IMR-90 (cell line): ENCODE measurements around the gene ARFGEF3. TPM values are rescaled to one million over a fixed set of nuclear protein-coding genes. Genes with fewer than 3 reads are reported as not detected.

Source experiments
- ATAC-seq: fragments of 200-7000 bp; cut with Tn5 transposase; 2 replicates; pipeline ENCODE4 v1.9.1; 2020; ENCODE audit warnings: low read depth, mild to moderate bottlenecking, moderate library complexity
- BruUV-seq: library from RNA; stranded (reverse); fragments of 400-500 nt; replicated peaks from 2 replicates; lab custom pipeline; 2021; lab: Mats Ljungman, UMichigan
- CTCF ChIA-PET: fragments of 300-600 bp; formaldehyde crosslinking; extraction: SDS; loops from one replicate; lab custom pipeline; 2021; ENCODE audit warnings: antibody characterized with exemption; lab: Yijun Ruan, JAX
- POLR2A ChIA-PET: fragments of 300-600 bp; sonication (Branson Sonifier 250); formaldehyde crosslinking; loops from one replicate; lab custom pipeline; 2022; ENCODE audit warnings: antibody characterized with exemption; ENCODE audit not compliant: unreplicated experiment; lab: Charles Lee
- DNase-seq: peaks from one replicate; pipeline ENCODE4 v3.0.0; 2013
- H2AFZ ChIP-seq: replicated peaks from 2 replicates; pipeline ENCODE3; 2013; ENCODE audit warnings: low read length, mild to moderate bottlenecking; ENCODE audit not compliant: poor library complexity
- H2AK5ac ChIP-seq: 2 replicates; pipeline ENCODE4 v1.6.1; 2013; ENCODE audit warnings: low read depth, low read length, inconsistent platforms
- H2AK9ac ChIP-seq: replicated peaks from 2 replicates; pipeline ENCODE3; 2013; ENCODE audit warnings: mild to moderate bottlenecking, low read depth, low read length, moderate library complexity; ENCODE audit not compliant: poor library complexity
- H2BK120ac ChIP-seq: 2 replicates; pipeline ENCODE4 v1.6.1; 2013; ENCODE audit warnings: low read depth, low read length, inconsistent platforms
- H2BK15ac ChIP-seq: 3 replicates; pipeline ENCODE4 v1.6.1; 2013; ENCODE audit warnings: low read depth, low read length, inconsistent platforms
- H2BK20ac ChIP-seq: 2 replicates; pipeline ENCODE4 v1.6.1; 2013; ENCODE audit warnings: low read depth, mild to moderate bottlenecking, inconsistent platforms, low read length, moderate library complexity
- H2BK5ac ChIP-seq: 2 replicates; pipeline ENCODE4 v1.6.1; 2013; ENCODE audit warnings: mild to moderate bottlenecking, low read depth, low read length, inconsistent platforms; ENCODE audit not compliant: poor library complexity, severe bottlenecking
- H3K14ac ChIP-seq: replicated peaks from 2 replicates; pipeline ENCODE4 v1.6.1; 2013; ENCODE audit warnings: low read depth, low read length, inconsistent platforms
- H3K18ac ChIP-seq: 2 replicates; pipeline ENCODE4 v1.6.1; 2013; ENCODE audit warnings: low read depth, low read length, control low read depth
- H3K23ac ChIP-seq: 2 replicates; pipeline ENCODE4 v1.6.1; 2013; ENCODE audit warnings: low read depth, low read length, inconsistent platforms
- H3K27ac ChIP-seq: 2 replicates; pipeline ENCODE4 v1.5.1; 2013; ENCODE audit warnings: mild to moderate bottlenecking, control low read depth, low read length; ENCODE audit not compliant: insufficient read depth
- H3K27me3 ChIP-seq: 2 replicates; pipeline ENCODE4 v1.6.1; 2013; ENCODE audit warnings: low read length; ENCODE audit not compliant: control insufficient read depth, insufficient read depth
- H3K36me3 ChIP-seq: 2 replicates; pipeline ENCODE4 v1.6.1; 2013; ENCODE audit warnings: low read length, mixed read lengths; ENCODE audit not compliant: control insufficient read depth, insufficient read depth
- H3K4ac ChIP-seq: 2 replicates; pipeline ENCODE4 v1.6.1; 2013; ENCODE audit warnings: low read depth, low read length, inconsistent platforms
- H3K4me1 ChIP-seq: 2 replicates; pipeline ENCODE4 v1.6.1; 2013; ENCODE audit warnings: low read length, mixed read lengths; ENCODE audit not compliant: control insufficient read depth, insufficient read depth
- H3K4me2 ChIP-seq: 2 replicates; pipeline ENCODE4 v1.6.1; 2013; ENCODE audit warnings: low read depth, mild to moderate bottlenecking, control low read depth, low read length, moderate library complexity
- H3K4me3 ChIP-seq: 2 replicates; pipeline ENCODE4 v1.5.1; 2013; ENCODE audit warnings: low read depth, mild to moderate bottlenecking, control low read depth, low read length, moderate library complexity; ENCODE audit not compliant: insufficient read depth
- H3K56ac ChIP-seq: 2 replicates; pipeline ENCODE4 v1.6.1; 2013; ENCODE audit warnings: low read length, inconsistent platforms; ENCODE audit not compliant: insufficient read depth; ENCODE audit errors: extremely low read depth
- H3K79me1 ChIP-seq, 2 experiments: 2 replicates each; pipeline ENCODE4 v1.6.1; 2013; ENCODE audit warnings: low read length in 2 of 2, inconsistent platforms in 1 of 2, low read depth in 1 of 2
- H3K9ac ChIP-seq: 2 replicates; pipeline ENCODE4 v1.6.1; 2013; ENCODE audit warnings: low read depth, low read length, control low read depth
- H3K9me1 ChIP-seq: 2 replicates; pipeline ENCODE4 v1.6.1; 2013; ENCODE audit warnings: low read length, inconsistent platforms; ENCODE audit not compliant: insufficient read depth
- H3K9me3 ChIP-seq: 2 replicates; pipeline ENCODE4 v1.6.1; 2013; ENCODE audit warnings: low read length; ENCODE audit not compliant: control insufficient read depth, insufficient read depth
- H4K20me1 ChIP-seq: 2 replicates; pipeline ENCODE4 v1.6.1; 2013; ENCODE audit warnings: low read length, inconsistent platforms; ENCODE audit not compliant: insufficient read depth
- H4K5ac ChIP-seq: 2 replicates; pipeline ENCODE4 v1.6.1; 2013; ENCODE audit warnings: mild to moderate bottlenecking, low read depth, low read length, control low read depth
- H4K8ac ChIP-seq, 2 experiments: 2 replicates each; pipeline ENCODE4 v1.6.1; 2013; ENCODE audit warnings: low read depth in 2 of 2, low read length in 2 of 2, control low read depth in 1 of 2, inconsistent platforms in 1 of 2
- H4K91ac ChIP-seq: 2 replicates; pipeline ENCODE4 v1.6.1; 2013; ENCODE audit warnings: low read depth, low read length, inconsistent platforms; ENCODE audit not compliant: insufficient read depth
- BHLHE40 ChIP-seq: fragments of 150-350 bp; IDR thresholded peaks from 2 replicates; pipeline ENCODE4 v1.6.1; 2016; ENCODE audit warnings: mild to moderate bottlenecking, low read depth, low read length
- MAFK ChIP-seq: IDR thresholded peaks from 2 replicates; pipeline ENCODE4 v1.6.1; 2012; ENCODE audit warnings: low read depth, low read length, improper control_type of control experiment
- NFE2L2 ChIP-seq: fragments of 150-350 bp; IDR thresholded peaks from 2 replicates; pipeline ENCODE4 v1.6.1; 2016; ENCODE audit warnings: low read depth, mild to moderate bottlenecking, low read length
- POLR2A ChIP-seq: IDR thresholded peaks from 2 replicates; pipeline ENCODE4 v1.6.1; 2012; ENCODE audit warnings: mild to moderate bottlenecking, low read depth, low read length
- USF2 ChIP-seq: fragments of 150-350 bp; IDR thresholded peaks from 2 replicates; pipeline ENCODE4 v1.6.1; 2017; ENCODE audit warnings: mild to moderate bottlenecking, antibody characterized with exemption, low read length, low read depth
- WGBS, 2 experiments: methylation state at CpG; one replicate each; pipeline versions ENCODE4 v1.1.5 to v1.1.7; 2013; ENCODE audit warnings: missing lambda C conversion rate in 2 of 2; ENCODE audit not compliant: insufficient read length in 1 of 2; ENCODE audit errors: extremely low coverage in 2 of 2; 5-methylcytosine and 5-hydroxymethylcytosine counted together
- dilution Hi-C: fragments of 300-500 bp; cut with HindIII; formaldehyde crosslinking; loops from one replicate; pipeline ENCODE4 v1.14.3; 2018; ENCODE audit warnings: low sequenced_read_pairs; ENCODE audit not compliant: unreplicated experiment
- in situ Hi-C: fragments of 300-500 bp; cut with MboI; formaldehyde crosslinking; loops from 3 replicates; pipeline ENCODE4 v1.14.3; 2019; ENCODE audit warnings: low sequenced_read_pairs, inconsistent platforms, mixed read lengths
- intact Hi-C: fragments of 100-400 bp; cut with micrococcal nuclease; formaldehyde crosslinking; loops from 2 replicates; pipeline ENCODE4 v1.10.0; 2022
- polyA plus RNA-seq, 3 experiments: library from polyadenylated mRNA; depleted of rRNA; stranded (reverse); fragments of >200 nt; gene quantifications; 2 replicates each; pipeline ENCODE4 v1.2.3, GENCODE V29; 2012; ENCODE audit warnings: low replicate concordance in 1 of 3
- total RNA-seq: library from RNA; depleted of rRNA; stranded (reverse); fragments of >200 nt; gene quantifications from 2 replicates; pipeline ENCODE4 v1.2.3, GENCODE V29; 2012

Gene ARFGEF3
- total and polyA plus RNA-seq, 2 of the 4 experiments (the other 2 are of a cell fraction) = under 0.01 to 0.02 TPM

GRCh38 chr6:138318741-138319375 is 157.1 kb downstream of the ARFGEF3 start:
- Histone ChIP-seq H3K27ac (no peak overlapping the region), H3K18ac (no peak overlapping the region), H3K14ac (no peak overlapping the region), H3K4me1 (no peaks in the 10 kb centered on the region), H3K9me1 (no peaks in the 10 kb centered on the region), H2AK5ac (no peak overlapping the region), H2BK20ac (no peak overlapping the region), H4K5ac (no peak overlapping the region), H4K8ac (no peak overlapping the region), H2AFZ (no peak overlapping the region), H3K79me1 (no peaks in the 10 kb centered on the region), H2BK5ac (no peak overlapping the region), H2AK9ac (no peak overlapping the region), H3K4me3 (no peak overlapping the region), H3K27me3 (peaks cover 15% of the 10 kb centered on the region), H3K23ac (no peak overlapping the region), H3K9ac (no peak overlapping the region), H4K91ac (no peak overlapping the region), H3K9me3 (peaks cover 2% of the 10 kb centered on the region; the same call in 1 of the 2 replicates), H3K36me3 (no peaks in the 10 kb centered on the region), H2BK15ac (no peak overlapping the region), H3K4me2 (no peak overlapping the region), H3K4ac (no peak overlapping the region), H3K56ac (no peak overlapping the region), H4K20me1 (no peaks in the 10 kb centered on the region), H2BK120ac (no peak overlapping the region)
- CTCF ChIA-PET = interaction anchor here (0.6 to 0.7 kb wide), 3 partner anchors 8 to 387 kb away, joined by 3 to 8 read pairs (median 4); no protein-coding TSS in a partner anchor
- in situ Hi-C loops (no loop called here), dilution Hi-C loops (no loop called here), intact Hi-C loops (no loop called here)
- no peak for TF ChIP-seq BHLHE40
- TF ChIP-seq POLR2A = no peak
- peak; percentile 81 for TF ChIP-seq MAFK
- no peak for TF ChIP-seq NFE2L2
- no peak for TF ChIP-seq USF2
- DNase-seq (no peak), ATAC-seq (no peak)
- POLR2A ChIA-PET = no interaction called here
- WGBS, 2 experiments = no CpG with 5 or more reads among the region's 7 CpGs
- no TSS peak for BruUV-seq
